HG02798 (cell line): ENCODE results near the gene KLK8.
"Not testable (repeated sequence)": the region's sequence is repeated elsewhere in the genome, so short reads cannot be mapped to it uniquely, and the experiment has no call there.

Experiments used
- ATAC-seq: cut with Tn5 transposase; IDR thresholded peaks from one replicate; pipeline ENCODE4 v1.9.1; 2021; ENCODE audit warnings: mild to moderate bottlenecking; ENCODE audit not compliant: unreplicated experiment, poor library complexity

The KLK8 gene

DNA sequence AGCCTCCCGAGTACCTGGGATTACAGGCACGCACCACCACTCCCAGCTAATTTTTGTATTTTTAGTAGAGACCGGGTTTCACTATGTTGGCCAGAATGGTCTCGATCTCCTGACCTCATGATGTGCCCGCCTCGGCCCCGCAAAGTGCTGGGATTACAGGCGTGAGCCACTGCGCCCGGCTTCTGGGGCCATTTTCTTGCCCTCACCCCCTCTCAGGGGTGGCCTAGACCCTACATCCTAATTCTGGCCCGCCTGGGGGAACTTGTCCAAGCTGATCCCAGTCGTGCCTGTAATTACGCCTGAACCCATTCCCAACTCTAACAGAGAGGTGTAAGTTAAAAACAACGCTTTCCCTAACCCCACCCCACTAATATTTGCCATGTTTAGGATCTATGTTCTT, 17.0 kb downstream of the KLK8 start:
- ATAC-seq: not testable (repeated sequence)

GRCh38 chr19:50983625-50984292, 17.6 kb downstream of the KLK8 start, which contains the start of gene KLK7:
Gene KLK7, minus strand, starts transcription at chr19:50983917. Its CDS starts 1,518 bp downstream, at chr19:50982399.
- no peak for ATAC-seq

- ATAC-seq: no peak
Observed at GRCh38 chr19:50982186-50982585, 19.2 kb downstream of the KLK8 start.

DNA sequence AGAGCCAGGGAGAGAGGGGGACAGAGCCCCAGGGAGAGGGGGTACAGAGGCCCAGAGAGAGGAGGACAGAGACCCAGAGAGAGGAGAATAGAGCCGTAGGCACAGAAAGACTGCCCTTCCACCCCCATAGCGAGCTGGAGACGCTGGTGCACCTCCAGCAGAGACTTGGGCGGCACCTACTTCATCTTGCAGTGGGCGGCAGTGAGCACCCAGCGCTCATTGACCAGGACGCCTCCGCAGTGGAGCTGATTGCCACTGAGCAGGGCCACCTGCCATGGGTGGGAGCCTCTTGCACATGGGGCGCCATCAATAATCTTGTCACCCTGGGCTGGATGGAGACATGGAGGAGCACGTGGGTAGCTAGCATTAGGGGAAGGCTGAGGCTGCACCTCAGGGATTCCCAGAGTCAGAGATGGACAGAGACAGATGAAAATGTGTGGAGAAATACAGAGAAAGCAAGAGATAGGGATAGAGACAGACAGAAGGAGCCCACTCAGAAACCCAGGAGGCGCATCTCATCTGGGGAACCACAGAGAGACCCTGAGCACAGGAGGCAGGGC, 19.7 kb downstream of the KLK8 start:
- no peak for ATAC-seq

- ATAC-seq: no peak
Observed at GRCh38 chr19:50980208-50980607, 21.2 kb downstream of the KLK8 start.

GRCh38 chr19:50979758-50980157, 21.6 kb downstream of the KLK8 start:
- no peak for ATAC-seq

DNA sequence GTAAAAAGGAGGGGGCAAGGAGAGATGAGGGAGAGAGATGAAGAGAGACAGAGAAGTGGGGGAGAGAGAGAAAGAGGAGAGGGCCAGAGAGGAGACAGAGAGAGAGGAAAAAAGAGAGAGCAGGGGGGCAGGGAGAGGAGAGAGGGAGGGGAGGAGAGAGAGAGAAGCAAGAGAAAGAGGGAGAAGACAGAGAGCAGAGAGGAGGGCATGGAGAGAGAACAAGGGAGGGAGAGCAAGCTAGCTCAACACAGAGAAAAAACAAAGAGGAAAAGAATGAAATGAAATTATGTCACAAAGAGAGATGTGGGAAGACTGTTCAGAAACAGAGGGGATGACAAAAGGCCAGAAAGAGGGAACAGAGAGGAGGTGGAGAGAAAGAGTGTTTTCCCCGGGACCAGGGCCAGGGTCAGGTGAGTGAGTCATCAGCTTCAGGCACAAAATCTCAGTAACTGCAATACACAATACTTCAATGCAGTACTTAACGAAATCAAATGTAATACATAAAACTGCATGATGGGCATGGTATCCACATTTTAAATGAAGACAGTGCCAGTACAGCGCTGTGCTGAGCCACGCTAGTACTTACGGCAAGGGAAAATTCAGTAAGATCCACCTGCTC, 22.5 kb downstream of the KLK8 start:
- no peak for ATAC-seq

- no peak for ATAC-seq
Observed at GRCh38 chr19:50977626-50978025, 23.8 kb downstream of the KLK8 start.

GRCh38 chr19:50975766-50976165, 25.6 kb downstream of the KLK8 start:
- no peak for ATAC-seq

GRCh38 chr19:50974702-50975556, 26.5 kb downstream of the KLK8 start:
- no peak for ATAC-seq

- no peak for ATAC-seq
Observed at GRCh38 chr19:50972795-50973376, 28.5 kb downstream of the KLK8 start.

DNA sequence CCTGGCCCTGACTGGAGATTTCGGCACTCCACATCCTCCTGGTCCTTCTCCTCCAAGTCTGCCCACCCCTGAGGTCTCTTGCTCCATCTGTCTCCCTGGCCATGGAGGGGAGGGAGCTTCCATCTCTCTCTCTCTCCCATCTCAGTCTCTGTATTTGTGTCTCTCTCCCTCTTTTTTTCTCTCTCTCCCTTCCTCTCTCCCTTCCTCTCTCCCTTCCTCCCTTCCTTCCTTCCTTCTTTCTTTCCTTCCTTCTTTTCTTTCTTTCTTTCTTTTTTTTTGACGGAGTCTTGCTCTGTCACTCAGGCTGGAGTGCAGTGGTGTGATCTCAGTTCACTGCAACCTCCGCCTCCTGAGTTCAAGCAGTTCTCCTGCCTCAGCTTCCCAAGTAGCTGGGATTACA, 31.6 kb downstream of the KLK8 start:
- ATAC-seq: not testable (repeated sequence)

- ATAC-seq: no peak
Observed at GRCh38 chr19:50969413-50969760, 32.0 kb downstream of the KLK8 start, which contains the start of gene KLK6. Gene KLK6, minus strand, starts transcription at chr19:50969591. Its CDS starts 1,487 bp downstream, at chr19:50968104.

GRCh38 chr19:50968716-50969412, 32.5 kb downstream of the KLK8 start:
- no peak for ATAC-seq

DNA sequence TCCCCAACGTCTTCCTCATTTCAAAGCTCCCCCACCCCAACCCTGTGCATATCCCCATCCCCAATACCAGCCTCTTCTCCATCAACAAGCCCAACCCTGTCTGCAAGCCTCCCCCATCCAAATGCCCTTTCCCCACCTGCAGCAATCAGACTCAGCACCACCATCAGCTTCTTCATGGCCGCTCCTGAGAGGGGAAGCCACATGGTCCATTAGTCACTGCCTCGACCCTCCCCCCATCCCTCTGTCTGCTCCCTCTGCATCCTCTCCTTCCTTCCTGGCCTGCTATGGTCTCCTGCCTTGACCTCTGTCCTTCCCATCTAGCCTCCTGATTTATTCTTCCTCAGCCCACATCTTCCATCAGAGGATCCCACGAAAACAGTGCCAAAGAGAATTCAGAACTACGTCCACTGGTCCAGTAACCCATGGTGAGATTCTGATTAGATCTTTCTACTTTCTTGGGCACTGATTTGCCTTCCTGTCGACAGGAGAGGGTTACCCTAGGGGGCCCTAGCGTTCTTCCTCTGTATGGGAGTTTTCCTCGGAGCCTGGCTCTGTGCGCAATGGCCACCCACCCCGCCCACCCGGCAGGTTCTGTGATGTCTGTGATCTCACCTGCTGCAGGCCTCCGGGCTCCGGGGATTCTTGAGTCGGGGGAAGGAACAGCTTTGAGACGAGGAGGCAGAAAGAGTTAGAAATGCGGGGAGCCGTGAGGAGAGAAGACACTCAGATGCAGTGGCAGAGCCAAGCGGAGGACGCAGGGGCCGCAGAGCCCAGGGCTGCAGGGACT, 33.3 kb downstream of the KLK8 start:
- ATAC-seq: no peak

DNA sequence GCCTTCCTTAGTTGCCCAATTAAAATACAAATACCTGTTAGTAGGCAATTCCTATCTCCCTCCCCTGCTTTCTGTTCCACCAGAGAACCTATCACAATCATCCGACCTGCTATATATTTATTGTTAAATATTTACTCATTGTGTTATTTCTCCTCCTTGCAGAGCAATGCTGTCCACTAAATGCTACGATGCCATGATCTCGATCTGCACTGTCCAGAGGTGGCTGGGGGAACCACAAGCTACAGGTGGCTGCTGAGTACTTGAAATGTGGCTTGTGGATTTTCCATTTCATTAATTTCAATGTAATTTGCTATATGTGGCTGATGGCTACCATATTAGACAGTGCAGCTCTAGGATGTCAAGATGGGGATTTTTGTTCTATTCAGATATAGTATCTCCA, 37.1 kb downstream of the KLK8 start:
- ATAC-seq: no peak

DNA sequence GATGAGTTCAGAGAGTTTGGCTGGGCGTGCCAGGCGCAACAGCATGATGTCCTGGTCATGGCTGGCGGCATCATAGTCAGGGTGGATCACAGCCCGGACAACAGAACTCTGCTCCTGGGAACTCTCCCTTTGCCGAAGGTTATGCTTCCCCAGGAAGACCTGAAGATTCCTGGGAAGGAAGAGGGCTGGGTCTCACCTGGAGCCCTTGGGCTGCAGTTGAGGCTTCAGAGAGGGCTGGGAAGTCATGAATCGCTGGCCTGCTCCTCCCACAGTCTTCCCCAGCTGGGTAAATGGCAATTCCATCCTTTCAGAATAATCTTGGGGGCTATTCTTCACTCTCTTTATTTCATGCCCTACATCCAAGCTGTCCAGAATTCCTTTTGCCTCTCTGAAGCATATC, 38.0 kb downstream of the KLK8 start:
- no peak for ATAC-seq

DNA sequence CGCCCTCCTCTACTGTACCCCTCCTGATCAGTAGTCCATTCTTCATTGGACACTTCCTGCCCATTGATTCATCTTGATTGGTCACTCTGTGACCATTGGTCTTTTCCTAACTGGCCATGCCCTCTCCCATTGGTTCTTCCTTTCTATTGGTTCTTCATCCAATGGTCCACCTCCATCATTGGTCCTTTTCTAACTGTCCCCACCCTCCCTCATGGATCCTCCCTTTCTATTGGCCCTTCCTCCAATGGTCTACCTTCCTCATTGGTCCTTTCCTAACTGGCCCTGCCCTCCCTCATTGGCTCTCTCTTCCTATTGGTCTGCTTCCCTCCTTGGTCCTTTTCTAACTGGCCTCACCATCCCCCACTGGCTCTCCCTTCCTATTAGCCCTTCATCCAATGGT, 39.2 kb downstream of the KLK8 start:
- ATAC-seq: no peak
